Erythroblast (primary cell): Measurements from ENCODE around the gene LARP4.

Experiments used
- GATA1 ChIP-seq: IDR thresholded peaks from 2 replicates; pipeline ENCODE4 v1.6.1; 2011; ENCODE audit warnings: low read depth, mild to moderate bottlenecking, control low read depth, low read length, moderate library complexity
- POLR2A ChIP-seq: IDR thresholded peaks from 2 replicates; pipeline ENCODE4 v1.6.1; 2011; ENCODE audit warnings: mild to moderate bottlenecking, low read length

DNA sequence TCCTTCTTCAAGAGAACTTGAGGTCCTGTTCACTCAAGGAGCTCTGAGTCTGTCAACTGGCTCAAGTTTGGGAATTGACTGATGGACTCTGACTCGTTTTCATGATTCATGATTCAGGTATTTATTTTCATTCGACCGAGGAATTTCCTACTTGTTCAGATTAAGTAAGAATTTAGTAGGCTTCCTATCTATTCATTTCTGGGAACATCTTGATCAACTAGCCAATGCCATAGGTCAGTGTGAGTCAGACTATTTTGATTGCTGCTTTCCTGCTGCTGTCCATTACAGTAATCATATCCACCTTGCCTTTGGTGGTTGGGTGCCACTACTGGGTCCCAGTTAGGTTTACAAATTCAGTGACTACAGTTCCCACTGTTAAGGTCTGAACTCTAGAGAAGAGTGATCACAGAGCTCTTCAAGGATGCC is 10.4 kb upstream of the LARP4 start:
- TF ChIP-seq POLR2A (no peak), GATA1 (no peak)
